T-cell (primary cell): ENCODE measurements around the gene NDUFS4. TPM values are rescaled to one million over a fixed set of nuclear protein-coding genes. Genes with fewer than 3 reads are reported as not detected.

Experiments
- ATAC-seq, 4 experiments: fragments of 200-7000 bp in 3 of 4; fragments of 150-1000 bp in 1 of 4; cut with Tn5 transposase; replicated peaks in 1 of 4; 1 replicate in 3 of 4; 2 replicates in 1 of 4; pipeline ENCODE4 v1.10.0; 2021; ENCODE audit warnings: moderate library complexity in 3 of 4, mild to moderate bottlenecking in 2 of 4, moderate number of reproducible peaks in 1 of 4
- CTCF ChIA-PET, 2 donors: fragments of 300-600 bp; sonication (Branson Sonifier 250); formaldehyde crosslinking; loops; one replicate each; lab custom pipeline; 2022; ENCODE audit warnings: antibody characterized with exemption in 2 of 2; lab: Charles Lee
- POLR2A ChIA-PET, 2 donors: fragments of 300-600 bp; sonication (Branson Sonifier 250); formaldehyde crosslinking; loops; one replicate each; lab custom pipeline; 2022; ENCODE audit warnings: antibody characterized with exemption in 2 of 2; lab: Charles Lee
- DNase-seq, 35 experiments: peaks; one replicate each; pipeline versions ENCODE4 v3.0.0 to v3.0.0-alpha.2; 2013 to 2023
- H3K27ac ChIP-seq: one replicate; pipeline ENCODE4 v1.5.1; 2013; ENCODE audit warnings: low read length
- H3K27me3 ChIP-seq, 2 experiments: replicated peaks in 1 of 2; 1 replicate in 1 of 2; 2 replicates in 1 of 2; pipeline versions ENCODE4 v1.6.1 to v1.7.0; 2013; ENCODE audit warnings: low read length in 1 of 2, mixed read lengths in 1 of 2; ENCODE audit not compliant: control insufficient read depth in 2 of 2, insufficient read depth in 2 of 2; ENCODE audit errors: extremely low read depth in 1 of 2
- H3K36me3 ChIP-seq, 2 donors: 1 replicate in 1 of 2; 2 replicates in 1 of 2; pipeline versions ENCODE4 v1.6.1 to v1.7.0; 2013; ENCODE audit warnings: low read length in 1 of 2; ENCODE audit not compliant: control insufficient read depth in 2 of 2, insufficient read depth in 1 of 2; ENCODE audit errors: extremely low read depth in 1 of 2
- H3K4me1 ChIP-seq, 2 experiments: 1 replicate in 1 of 2; 2 replicates in 1 of 2; pipeline versions ENCODE4 v1.6.1 to v1.7.0; 2013; ENCODE audit warnings: low read length in 2 of 2, mixed read lengths in 1 of 2; ENCODE audit not compliant: insufficient read depth in 2 of 2, control insufficient read depth in 1 of 2; ENCODE audit errors: extremely low read depth in 1 of 2
- H3K4me3 ChIP-seq, 2 donors: 1 replicate in 1 of 2; 2 replicates in 1 of 2; pipeline versions ENCODE4 v1.5.1 to v1.7.0; 2013; ENCODE audit warnings: mild to moderate bottlenecking in 2 of 2, low read length in 1 of 2, moderate library complexity in 1 of 2; ENCODE audit not compliant: control insufficient read depth in 1 of 2; ENCODE audit errors: extremely low read depth in 1 of 2
- H3K9me3 ChIP-seq: 2 replicates; pipeline ENCODE4 v1.7.0; 2013
- H3K27ac Mint-ChIP-seq, 2 donors: one replicate each; pipeline ENCODE4 v1.8.0; 2020 to 2021; ENCODE audit warnings: mild to moderate bottlenecking in 2 of 2, mixed read lengths in 2 of 2
- H3K27me3 Mint-ChIP-seq, 2 donors: one replicate each; pipeline ENCODE4 v1.8.0; 2021 to 2022; ENCODE audit warnings: mixed read lengths in 2 of 2
- H3K36me3 Mint-ChIP-seq: one replicate; pipeline ENCODE4 v1.8.0; 2021; ENCODE audit warnings: mixed read lengths
- H3K4me1 Mint-ChIP-seq, 3 donors: one replicate each; pipeline ENCODE4 v1.8.0; 2020 to 2022; ENCODE audit warnings: mixed read lengths in 3 of 3, mild to moderate bottlenecking in 1 of 3
- H3K4me3 Mint-ChIP-seq, 3 donors: one replicate each; pipeline ENCODE4 v1.8.0; 2020 to 2022; ENCODE audit warnings: mild to moderate bottlenecking in 3 of 3, mixed read lengths in 3 of 3, moderate library complexity in 3 of 3
- H3K9me3 Mint-ChIP-seq, 3 donors: one replicate each; pipeline ENCODE4 v1.8.0; 2020 to 2022; ENCODE audit warnings: mixed read lengths in 3 of 3
- WGBS: methylation state at CpG from one replicate; pipeline ENCODE4 v1.1.5; 2013; ENCODE audit warnings: missing lambda C conversion rate; ENCODE audit not compliant: insufficient coverage; 5-methylcytosine and 5-hydroxymethylcytosine counted together
- total RNA-seq, 35 experiments: library from RNA in 6 of 35; stranded (reverse) in 6 of 35; fragments of 120-200 nt in 1 of 35; gene quantifications; one replicate each; pipeline versions ENCODE4 v1.2.1 to v1.2.4 and lab custom pipeline; 2013 to 2026

Gene NDUFS4
- total RNA-seq, 5 donors from 2014 or later (not counting 1 experiment from before 2014, with no cell fraction given), result 22.2 to 29.5 (median 25.0) TPM

DNA sequence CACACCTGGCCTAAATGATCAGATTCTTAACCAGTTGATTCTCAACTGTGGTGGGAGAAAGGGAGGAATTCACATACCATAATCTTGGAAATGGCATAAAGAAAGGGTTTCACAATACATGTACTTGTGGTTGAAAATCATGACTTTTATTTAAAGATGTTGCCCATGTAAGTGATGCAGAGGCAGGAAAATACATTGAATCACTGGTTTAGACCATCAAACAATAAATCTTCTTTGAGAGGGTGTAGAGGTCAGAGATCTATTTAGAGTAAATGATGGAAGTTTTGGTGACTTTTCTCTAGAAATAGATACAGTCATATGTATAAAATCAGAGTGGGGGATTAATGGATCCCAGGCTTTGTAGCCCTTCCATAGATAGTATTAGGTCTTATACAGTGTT is 15.4 kb downstream of the NDUFS4 start:
- ATAC-seq, result no peak
- peaks cover 73 to 83% (median 75%) of the 10 kb centered on the region in 3 donors for H3K4me1 Mint-ChIP-seq
- no peak overlapping the region for H3K4me3 ChIP-seq
- POLR2A ChIA-PET, result interaction anchor here in 1 of 2 donors (1.0 kb wide), 1 partner anchor 18 kb away, joined by 5 read pairs; no protein-coding TSS in a partner anchor
- H3K4me1 ChIP-seq, result peaks cover 0 to 6% of the 10 kb centered on the region in 2 experiments
- no peaks in the 10 kb centered on the region for H3K36me3 ChIP-seq
- H3K27ac Mint-ChIP-seq, result no peak overlapping the region
- no peak overlapping the region for H3K27ac ChIP-seq
- CTCF ChIA-PET, result interaction anchor here in 1 of 2 donors (0.7 kb wide), 1 partner anchor 100 kb away, joined by 3 read pairs; no protein-coding TSS in a partner anchor
- H3K27me3 ChIP-seq, result no peaks in the 10 kb centered on the region
- no peaks in the 10 kb centered on the region for H3K27me3 Mint-ChIP-seq
- DNase-seq, result no peak
- no peaks in the 10 kb centered on the region for H3K9me3 ChIP-seq
- H3K9me3 Mint-ChIP-seq, result no peaks in the 10 kb centered on the region
- no peak overlapping the region for H3K4me3 Mint-ChIP-seq
- H3K36me3 Mint-ChIP-seq, result peaks cover 20% of the 10 kb centered on the region

DNA sequence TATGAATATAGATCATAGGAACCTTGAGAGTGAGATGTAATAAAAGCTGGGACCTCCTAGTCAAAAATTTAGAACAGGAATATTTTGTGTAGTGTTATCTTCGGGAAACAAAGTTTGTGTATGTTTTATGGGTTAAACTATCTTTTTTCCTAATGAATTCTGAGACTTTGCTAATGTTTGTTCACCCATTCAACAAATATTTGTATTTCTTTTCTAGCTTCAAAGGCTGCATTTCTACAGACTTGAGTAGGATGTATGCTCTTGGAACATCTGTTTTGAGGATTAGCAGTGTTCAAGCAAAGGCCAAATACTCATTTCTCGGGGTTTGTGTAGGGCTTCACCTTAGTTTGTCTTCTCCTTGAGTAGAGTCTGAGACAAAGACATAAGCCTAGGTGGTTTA is 16.2 kb downstream of the NDUFS4 start:
- peaks cover 23% of the 10 kb centered on the region for H3K36me3 Mint-ChIP-seq
- Histone ChIP-seq H3K4me1 (peaks cover 0 to 6% of the 10 kb centered on the region in 2 experiments), H3K27ac (no peak overlapping the region), H3K36me3 (no peaks in the 10 kb centered on the region), H3K9me3 (no peaks in the 10 kb centered on the region), H3K27me3 (no peaks in the 10 kb centered on the region), H3K4me3 (no peak overlapping the region)
- H3K4me3 Mint-ChIP-seq, result no peak overlapping the region
- H3K27ac Mint-ChIP-seq, result no peak overlapping the region
- H3K9me3 Mint-ChIP-seq, result no peaks in the 10 kb centered on the region
- WGBS, result 100% methylated on average over 1 of the region's 2 CpGs
- H3K27me3 Mint-ChIP-seq, result no peaks in the 10 kb centered on the region
- CTCF ChIA-PET, result interaction anchor here (0.7 kb wide), 2 partner anchors 18 to 101 kb away, joined by 3 to 6 read pairs; no protein-coding TSS in a partner anchor
- ATAC-seq (no peak), DNase-seq (no peak)
- H3K4me1 Mint-ChIP-seq, result peaks cover 74 to 82% (median 76%) of the 10 kb centered on the region in 3 donors
- POLR2A ChIA-PET, result no interaction called here

DNA sequence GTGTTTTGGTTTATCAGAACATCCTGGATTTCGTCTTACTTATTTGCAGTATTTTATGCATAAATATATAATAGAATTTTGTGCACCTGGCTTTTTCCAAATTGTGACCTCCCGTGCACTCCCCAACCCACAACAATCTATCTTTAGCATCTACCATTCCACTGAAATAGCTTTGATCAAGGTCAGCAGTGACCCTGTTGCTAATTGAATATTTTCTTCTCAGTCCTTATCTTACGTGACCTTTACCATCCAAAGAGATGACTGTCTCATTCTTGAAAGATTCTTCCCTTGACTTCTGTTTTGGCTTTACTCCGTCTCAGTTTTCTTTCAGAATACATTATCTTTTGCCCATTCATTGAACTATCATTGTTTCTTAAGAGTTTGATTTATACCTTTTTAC is 18.4 kb downstream of the NDUFS4 start:
- ATAC-seq, result no peak
- no peak overlapping the region for H3K4me3 Mint-ChIP-seq
- POLR2A ChIA-PET, result no interaction called here

DNA sequence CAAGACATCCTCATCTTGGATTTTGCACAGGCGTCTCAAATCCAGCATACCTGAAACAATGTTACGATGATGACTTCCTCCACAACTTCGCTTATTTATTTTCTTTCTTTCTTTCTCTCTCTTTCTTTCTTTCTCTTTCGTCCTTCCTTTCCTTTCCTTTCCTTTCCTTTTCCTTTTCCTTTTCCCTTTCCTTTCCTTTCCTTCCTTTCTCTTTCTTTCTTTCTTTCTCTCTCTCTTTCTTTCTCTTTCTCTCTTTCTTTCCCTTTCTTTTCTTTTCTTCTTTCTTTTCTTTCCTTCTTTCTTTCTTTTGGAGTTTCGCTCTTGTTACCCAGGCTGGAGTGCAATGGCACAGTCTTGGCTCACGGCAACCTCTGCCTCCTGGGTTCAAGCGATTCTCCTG is 20.1 kb downstream of the NDUFS4 start:
- H3K27ac ChIP-seq, result no peak overlapping the region
- H3K4me1 Mint-ChIP-seq, result peaks cover 48 to 55% (median 51%) of the 10 kb centered on the region in 3 donors
- ATAC-seq, result no peak
- no peak overlapping the region for H3K4me3 ChIP-seq
- H3K27ac Mint-ChIP-seq, result peak overlapping the region in 1 of 2 donors; percentile 25
- H3K36me3 Mint-ChIP-seq, result peaks cover 28% of the 10 kb centered on the region
- H3K9me3 Mint-ChIP-seq, result no peaks in the 10 kb centered on the region
- ChIA-PET CTCF (no interaction called here), POLR2A (no interaction called here)
- no peaks in the 10 kb centered on the region for H3K27me3 ChIP-seq
- H3K27me3 Mint-ChIP-seq, result no peaks in the 10 kb centered on the region
- H3K4me1 ChIP-seq, result no peaks in the 10 kb centered on the region
- no peaks in the 10 kb centered on the region for H3K9me3 ChIP-seq
- no peak for DNase-seq
- H3K4me3 Mint-ChIP-seq, result no peak overlapping the region
- no peaks in the 10 kb centered on the region for H3K36me3 ChIP-seq
- 92% methylated on average over 5 of the region's 7 CpGs for WGBS

More for the DNA sequence above, 18.4 kb downstream of the NDUFS4 start:
- WGBS, result 100% methylated on average over 1 of the region's 4 CpGs
- Histone ChIP-seq H3K4me3 (no peak overlapping the region), H3K4me1 (no peaks in the 10 kb centered on the region), H3K36me3 (no peaks in the 10 kb centered on the region), H3K27ac (no peak overlapping the region), H3K27me3 (no peaks in the 10 kb centered on the region), H3K9me3 (no peaks in the 10 kb centered on the region)
- H3K27me3 Mint-ChIP-seq, result no peaks in the 10 kb centered on the region
- peaks cover 19% of the 10 kb centered on the region for H3K36me3 Mint-ChIP-seq
- no peak overlapping the region for H3K27ac Mint-ChIP-seq
- peaks cover 59 to 69% (median 61%) of the 10 kb centered on the region in 3 donors for H3K4me1 Mint-ChIP-seq
- CTCF ChIA-PET, result interaction anchor here in 1 of 2 donors (0.6 kb wide), 1 partner anchor 46 kb away, joined by 4 read pairs; no protein-coding TSS in a partner anchor
- H3K9me3 Mint-ChIP-seq, result no peaks in the 10 kb centered on the region
- DNase-seq, result no peak

DNA sequence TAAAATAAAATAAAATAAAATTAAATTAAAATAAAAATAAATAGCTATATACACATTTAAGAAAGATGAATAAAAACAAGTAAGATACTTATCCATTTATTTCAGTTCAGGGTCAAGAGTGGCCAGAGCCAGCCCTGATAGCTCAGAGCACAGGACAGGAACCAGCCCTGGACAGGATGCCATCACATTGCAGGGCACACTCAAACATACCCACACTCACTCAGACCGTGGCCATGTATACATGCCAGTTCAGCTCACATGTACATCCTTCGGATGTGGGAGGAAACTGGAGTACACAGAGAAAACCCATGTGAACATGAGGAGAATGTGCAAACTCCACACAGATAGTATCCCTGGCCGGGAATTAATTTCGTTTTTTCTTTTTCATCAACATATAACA is 21.8 kb downstream of the NDUFS4 start:
- no peak for DNase-seq
- no peak overlapping the region for H3K27ac Mint-ChIP-seq
- peaks cover 34 to 46% (median 38%) of the 10 kb centered on the region in 3 donors for H3K4me1 Mint-ChIP-seq
- ChIA-PET POLR2A (no interaction called here), CTCF (interaction anchor here in 1 of 2 donors (0.6 to 0.9 kb wide), 2 partner anchors 19 to 1892 kb away, joined by 3 read pairs; no protein-coding TSS in a partner anchor)
- H3K4me3 Mint-ChIP-seq, result no peak overlapping the region
- ATAC-seq, result no peak
- Histone ChIP-seq H3K4me3 (no peak overlapping the region), H3K27ac (no peak overlapping the region), H3K9me3 (no peaks in the 10 kb centered on the region), H3K36me3 (peaks cover 0 to 3% of the 10 kb centered on the region in 2 donors), H3K4me1 (no peaks in the 10 kb centered on the region), H3K27me3 (no peaks in the 10 kb centered on the region)
- no peaks in the 10 kb centered on the region for H3K9me3 Mint-ChIP-seq
- peaks cover 25% of the 10 kb centered on the region for H3K36me3 Mint-ChIP-seq
- 100% methylated on average over 2 of the region's 4 CpGs for WGBS
- H3K27me3 Mint-ChIP-seq, result no peaks in the 10 kb centered on the region

DNA sequence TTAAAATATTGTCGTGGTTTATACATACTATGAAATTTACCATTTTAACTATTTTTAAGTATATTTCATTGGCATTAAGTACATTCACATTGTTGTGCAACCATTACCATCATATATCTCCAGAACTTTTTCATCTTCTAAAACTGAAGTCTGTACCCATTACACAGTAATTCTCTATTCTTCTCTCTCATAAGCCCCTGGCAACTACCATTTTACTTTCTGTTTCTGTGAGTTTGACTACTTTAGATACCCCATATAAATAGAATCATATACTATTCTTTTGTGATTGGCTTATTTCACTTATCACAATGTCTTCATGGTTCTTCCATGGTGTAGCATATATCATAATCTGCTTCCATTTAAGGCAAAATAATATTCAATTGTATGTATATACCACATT is 30.3 kb downstream of the NDUFS4 start:
- H3K4me3 Mint-ChIP-seq, result no peak overlapping the region
- no peaks in the 10 kb centered on the region for H3K9me3 Mint-ChIP-seq
- Histone ChIP-seq H3K27ac (no peak overlapping the region), H3K27me3 (no peaks in the 10 kb centered on the region), H3K9me3 (no peaks in the 10 kb centered on the region), H3K4me3 (no peak overlapping the region), H3K4me1 (peaks cover 0 to 2% of the 10 kb centered on the region in 2 experiments), H3K36me3 (peaks cover 0 to 2% of the 10 kb centered on the region in 2 donors)
- H3K27ac Mint-ChIP-seq, result no peak overlapping the region
- no peaks in the 10 kb centered on the region for H3K27me3 Mint-ChIP-seq
- ChIA-PET POLR2A (no interaction called here), CTCF (no interaction called here)
- H3K4me1 Mint-ChIP-seq, result peaks cover 70 to 79% (median 77%) of the 10 kb centered on the region in 3 donors
- H3K36me3 Mint-ChIP-seq, result peaks cover 25% of the 10 kb centered on the region
- ATAC-seq (no peak), DNase-seq (no peak)
- no CpG with 5 or more reads among the region's 1 CpG for WGBS
